Right lobe of liver (tissue), 4 donors: ENCODE data around the gene BANP.
"Not testable (repeated sequence)": the region's sequence is repeated elsewhere in the genome, so short reads cannot be mapped to it uniquely, and the experiment has no call there.

ENCODE experiments used
- POLR2A ChIP-seq: fragments of 450-650 bp; IDR thresholded peaks from one replicate; pipeline ENCODE4 v1.6.1; 2017; ENCODE audit warnings: antibody characterized with exemption, mild to moderate bottlenecking
- TF ChIP-seq, protein P1 (sequence below), 4 donors: fragments of 200-600 bp in 3 of 4; fragments of 450-650 bp in 1 of 4; IDR thresholded peaks; one replicate each; pipeline versions ENCODE4 v1.5.1 to v1.8.0; 2016 to 2022; ENCODE audit warnings: antibody characterized with exemption in 4 of 4, mild to moderate bottlenecking in 2 of 4
- donor health status: DM: no; HTN: no; CAD: no.
- donor health status: DM: no; HTN: no; CAD: no.
- donor health status: DM: no; HTN: yes; CAD: no.

DNA sequence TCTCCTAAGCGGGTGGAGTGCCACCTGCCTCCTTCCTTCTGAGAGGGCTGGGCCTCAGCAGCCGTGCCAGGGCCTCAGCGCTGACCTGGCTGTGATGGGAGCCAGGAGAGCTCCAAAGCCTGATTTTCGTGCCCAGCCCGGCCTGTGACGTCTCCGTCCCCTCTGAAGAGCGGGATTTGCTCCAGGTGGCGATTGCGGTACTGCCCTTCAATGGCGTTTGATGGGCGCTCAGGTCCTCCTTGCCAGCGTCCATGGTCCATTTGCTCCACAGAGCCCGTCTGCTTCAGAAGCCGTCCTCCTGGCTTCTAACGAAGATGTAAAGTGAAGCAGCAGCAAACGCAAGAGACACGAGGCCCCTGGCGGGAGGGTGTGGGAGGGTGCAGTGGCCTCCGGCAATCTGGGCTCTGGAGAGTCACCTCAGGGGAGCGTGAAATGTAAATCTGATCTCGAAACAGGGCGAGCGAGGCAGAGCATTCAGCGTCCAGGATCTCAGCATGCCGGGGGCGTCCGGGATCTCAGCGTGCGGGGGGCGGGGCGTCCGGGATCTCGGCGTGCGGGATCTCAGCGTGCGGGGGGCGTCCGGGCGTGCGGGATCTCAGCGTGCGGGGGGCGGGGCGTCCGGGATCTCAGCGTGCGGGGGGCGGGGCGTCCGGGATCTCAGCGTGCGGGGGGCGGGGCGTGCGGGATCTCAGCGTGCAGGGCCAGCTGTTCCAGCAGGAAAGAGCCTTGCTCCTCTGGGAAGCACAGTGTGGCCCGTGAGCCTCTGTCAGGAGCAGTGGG lies 68.0 kb downstream of the BANP start:
- TF ChIP-seq, protein P1, sequence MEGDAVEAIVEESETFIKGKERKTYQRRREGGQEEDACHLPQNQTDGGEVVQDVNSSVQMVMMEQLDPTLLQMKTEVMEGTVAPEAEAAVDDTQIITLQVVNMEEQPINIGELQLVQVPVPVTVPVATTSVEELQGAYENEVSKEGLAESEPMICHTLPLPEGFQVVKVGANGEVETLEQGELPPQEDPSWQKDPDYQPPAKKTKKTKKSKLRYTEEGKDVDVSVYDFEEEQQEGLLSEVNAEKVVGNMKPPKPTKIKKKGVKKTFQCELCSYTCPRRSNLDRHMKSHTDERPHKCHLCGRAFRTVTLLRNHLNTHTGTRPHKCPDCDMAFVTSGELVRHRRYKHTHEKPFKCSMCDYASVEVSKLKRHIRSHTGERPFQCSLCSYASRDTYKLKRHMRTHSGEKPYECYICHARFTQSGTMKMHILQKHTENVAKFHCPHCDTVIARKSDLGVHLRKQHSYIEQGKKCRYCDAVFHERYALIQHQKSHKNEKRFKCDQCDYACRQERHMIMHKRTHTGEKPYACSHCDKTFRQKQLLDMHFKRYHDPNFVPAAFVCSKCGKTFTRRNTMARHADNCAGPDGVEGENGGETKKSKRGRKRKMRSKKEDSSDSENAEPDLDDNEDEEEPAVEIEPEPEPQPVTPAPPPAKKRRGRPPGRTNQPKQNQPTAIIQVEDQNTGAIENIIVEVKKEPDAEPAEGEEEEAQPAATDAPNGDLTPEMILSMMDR (IDR thresholded peaks at IDR 0.05), result not testable (repeated sequence)
- not testable (repeated sequence) for TF ChIP-seq POLR2A
